ENCODE measurements around the gene PLIN4.

GRCh38 chr19:4534836-4535658 lies 16.8 kb upstream of the PLIN4 start, which contains the start of gene PLIN5:
- TF ChIP-seq GLIS3 (CRISPR knock-in tag; IDR thresholded peaks at IDR 0.05) (no peak), OSR1 (CRISPR knock-in tag; IDR thresholded peaks at IDR 0.05) (no peak), POU6F1 (CRISPR knock-in tag; IDR thresholded peaks at IDR 0.05; ENCODE audit: borderline replicate concordance, low read depth) (no peak), PPARA (CRISPR knock-in tag; IDR thresholded peaks at IDR 0.05; ENCODE audit: borderline replicate concordance) (no peak), CSDC2 (CRISPR knock-in tag; IDR thresholded peaks at IDR 0.05) (no peak), ESRRG (CRISPR knock-in tag; IDR thresholded peaks at IDR 0.05) (no peak), TCF4 (CRISPR knock-in tag; IDR thresholded peaks at IDR 0.05; ENCODE audit: borderline replicate concordance) (no peak), RARB (CRISPR knock-in tag; IDR thresholded peaks at IDR 0.05) (no peak), BACH2 (CRISPR knock-in tag; IDR thresholded peaks at IDR 0.05; ENCODE audit: borderline replicate concordance) (no peak), CREB5 (CRISPR knock-in tag; IDR thresholded peaks at IDR 0.05; ENCODE audit: low read depth) (no peak), PATZ1 (CRISPR knock-in tag; IDR thresholded peaks at IDR 0.05; ENCODE audit: borderline replicate concordance) (no peak), TSHZ2 (CRISPR knock-in tag; IDR thresholded peaks at IDR 0.05) (no peak), ZNF70 (CRISPR knock-in tag; IDR thresholded peaks at IDR 0.05) (no peak)
